ENCODE data around the gene SKI. TPM values are rescaled to one million over a fixed set of nuclear protein-coding genes. Genes with fewer than 3 reads are reported as not detected.

The SKI gene
- total and polyA plus RNA-seq, 2 of the 4 experiments (the other 2 are of a cell fraction), result 2.3 to 20.1 TPM

DNA sequence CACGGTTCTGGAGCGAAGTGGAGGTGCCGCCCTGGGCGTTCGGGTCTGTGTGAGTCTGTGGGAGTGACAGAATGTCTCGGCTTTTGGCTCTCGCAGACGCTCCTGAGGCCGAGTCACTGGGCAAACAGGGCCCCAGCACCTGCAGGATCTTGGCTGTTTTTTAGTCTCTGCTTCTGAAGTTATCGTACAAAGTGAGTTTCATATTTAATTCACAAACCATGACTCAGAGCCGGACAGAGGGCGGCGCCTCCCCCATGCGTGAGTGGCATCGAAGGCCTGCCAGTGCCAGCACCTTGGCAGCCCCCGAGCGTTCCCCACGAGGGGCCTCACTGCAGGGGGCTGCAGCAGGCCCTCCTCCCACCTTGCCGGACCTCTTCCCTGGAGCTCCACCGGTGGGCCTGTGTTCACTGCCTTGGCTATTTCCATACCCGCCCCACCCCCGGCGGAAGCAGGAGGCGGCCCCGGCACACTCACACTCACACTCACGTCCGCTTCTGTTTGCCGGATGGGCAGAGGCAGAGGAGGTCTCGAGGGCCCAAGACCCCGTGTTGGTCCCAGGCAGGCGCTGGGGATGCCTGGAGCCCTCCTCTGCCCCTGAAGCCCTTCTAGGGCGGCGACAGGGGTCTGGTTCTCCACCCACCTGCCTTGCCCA lies 106.9 kb downstream of the SKI start:
- Histone ChIP-seq H2BK120ac (ENCODE audit: low read depth, low read length) (no peak overlapping the region), H2AK5ac (ENCODE audit: low read depth, low read length) (no peak overlapping the region), H3K79me1 (ENCODE audit: low read depth in 1 of 2, low read length in 2 of 2) (no peaks in the 10 kb centered on the region; a peak in 1 of 4 replicates), H3K4me2 (ENCODE audit: low read depth, low read length) (no peak overlapping the region), H3K4ac (ENCODE audit: low read depth, low read length) (no peak overlapping the region), H2BK5ac (ENCODE audit: low read depth, low read length, poor library complexity, severe bottlenecking) (no peak overlapping the region), H3K4me3 (ENCODE audit: insufficient read depth, low read depth, low read length) (no peak overlapping the region), H4K20me1 (ENCODE audit: insufficient read depth, low read length) (no peaks in the 10 kb centered on the region), H4K8ac (ENCODE audit: low read depth in 2 of 2, low read length in 2 of 2) (no peak overlapping the region), H3K4me1 (ENCODE audit: control insufficient read depth, insufficient read depth, low read length) (peaks cover 10% of the 10 kb centered on the region), H3K9ac (ENCODE audit: low read depth, low read length) (no peak overlapping the region), H2AFZ (replicated peaks; ENCODE audit: low read length, poor library complexity) (no peak overlapping the region), H3K36me3 (ENCODE audit: control insufficient read depth, insufficient read depth, low read length) (no peaks in the 10 kb centered on the region), H3K56ac (ENCODE audit: extremely low read depth, insufficient read depth, low read length) (no peak overlapping the region), H2BK20ac (ENCODE audit: low read depth, low read length) (no peak overlapping the region), H3K27ac (ENCODE audit: insufficient read depth, low read length) (no peak overlapping the region), H3K18ac (ENCODE audit: low read depth, low read length) (no peak overlapping the region), H3K23ac (ENCODE audit: low read depth, low read length) (no peak overlapping the region), H2BK15ac (ENCODE audit: low read depth, low read length) (no peak overlapping the region), H4K91ac (ENCODE audit: insufficient read depth, low read depth, low read length) (no peak overlapping the region), H3K9me1 (ENCODE audit: insufficient read depth, low read length) (peaks cover 4% of the 10 kb centered on the region; the same call in 1 of the 2 replicates), H4K5ac (ENCODE audit: low read depth, low read length) (no peak overlapping the region), H3K14ac (replicated peaks; ENCODE audit: low read depth, low read length) (no peak overlapping the region), H2AK9ac (replicated peaks; ENCODE audit: low read depth, low read length, poor library complexity) (peak overlapping the region; percentile 42), H3K9me3 (ENCODE audit: control insufficient read depth, insufficient read depth, low read length) (peaks cover 7% of the 10 kb centered on the region), H3K27me3 (ENCODE audit: control insufficient read depth, insufficient read depth, low read length) (no peaks in the 10 kb centered on the region; the same call in 1 of the 2 replicates)
- intact Hi-C loops (cut with micrococcal nuclease), result no loop called here
- in situ Hi-C loops (cut with MboI; ENCODE audit: low sequenced_read_pairs), result no loop called here
- POLR2A ChIA-PET (ENCODE audit: unreplicated experiment), result no interaction called here
- dilution Hi-C loops (cut with HindIII; ENCODE audit: low sequenced_read_pairs, unreplicated experiment), result no loop called here
- ATAC-seq (ENCODE audit: low read depth) (no peak), DNase-seq (no peak)
- TF ChIP-seq POLR2A (IDR thresholded peaks at IDR 0.05; ENCODE audit: low read depth, low read length) (no peak), NFE2L2 (IDR thresholded peaks at IDR 0.05; ENCODE audit: low read depth, low read length) (no peak), MAZ (IDR thresholded peaks at IDR 0.05; ENCODE audit: borderline replicate concordance, low read depth, low read length) (no peak), BHLHE40 (IDR thresholded peaks at IDR 0.05; ENCODE audit: low read depth, low read length) (no peak), FOS (IDR thresholded peaks at IDR 0.05; ENCODE audit: low read depth, low read length) (no peak), CEBPB (IDR thresholded peaks at IDR 0.05; ENCODE audit: low read depth, low read length) (no peak), MAFK (IDR thresholded peaks at IDR 0.05; ENCODE audit: low read depth, low read length) (no peak), SMC3 (IDR thresholded peaks at IDR 0.05; ENCODE audit: low read depth, low read length) (no peak), MXI1 (IDR thresholded peaks at IDR 0.05; ENCODE audit: borderline replicate concordance, low read depth, low read length) (no peak), RFX5 (IDR thresholded peaks at IDR 0.05; ENCODE audit: low read depth, low read length) (no peak), RCOR1 (IDR thresholded peaks at IDR 0.05; ENCODE audit: insufficient replicate concordance, low read length) (no peak), CHD1 (IDR thresholded peaks at IDR 0.05; ENCODE audit: low read depth, low read length) (no peak)
- TF ChIP-seq, protein P1, sequence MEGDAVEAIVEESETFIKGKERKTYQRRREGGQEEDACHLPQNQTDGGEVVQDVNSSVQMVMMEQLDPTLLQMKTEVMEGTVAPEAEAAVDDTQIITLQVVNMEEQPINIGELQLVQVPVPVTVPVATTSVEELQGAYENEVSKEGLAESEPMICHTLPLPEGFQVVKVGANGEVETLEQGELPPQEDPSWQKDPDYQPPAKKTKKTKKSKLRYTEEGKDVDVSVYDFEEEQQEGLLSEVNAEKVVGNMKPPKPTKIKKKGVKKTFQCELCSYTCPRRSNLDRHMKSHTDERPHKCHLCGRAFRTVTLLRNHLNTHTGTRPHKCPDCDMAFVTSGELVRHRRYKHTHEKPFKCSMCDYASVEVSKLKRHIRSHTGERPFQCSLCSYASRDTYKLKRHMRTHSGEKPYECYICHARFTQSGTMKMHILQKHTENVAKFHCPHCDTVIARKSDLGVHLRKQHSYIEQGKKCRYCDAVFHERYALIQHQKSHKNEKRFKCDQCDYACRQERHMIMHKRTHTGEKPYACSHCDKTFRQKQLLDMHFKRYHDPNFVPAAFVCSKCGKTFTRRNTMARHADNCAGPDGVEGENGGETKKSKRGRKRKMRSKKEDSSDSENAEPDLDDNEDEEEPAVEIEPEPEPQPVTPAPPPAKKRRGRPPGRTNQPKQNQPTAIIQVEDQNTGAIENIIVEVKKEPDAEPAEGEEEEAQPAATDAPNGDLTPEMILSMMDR (conservative IDR thresholded peaks at IDR 0.05; ENCODE audit: low read depth, low read length), result no peak
- TF ChIP-seq, protein P2, sequence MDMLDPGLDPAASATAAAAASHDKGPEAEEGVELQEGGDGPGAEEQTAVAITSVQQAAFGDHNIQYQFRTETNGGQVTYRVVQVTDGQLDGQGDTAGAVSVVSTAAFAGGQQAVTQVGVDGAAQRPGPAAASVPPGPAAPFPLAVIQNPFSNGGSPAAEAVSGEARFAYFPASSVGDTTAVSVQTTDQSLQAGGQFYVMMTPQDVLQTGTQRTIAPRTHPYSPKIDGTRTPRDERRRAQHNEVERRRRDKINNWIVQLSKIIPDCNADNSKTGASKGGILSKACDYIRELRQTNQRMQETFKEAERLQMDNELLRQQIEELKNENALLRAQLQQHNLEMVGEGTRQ (IDR thresholded peaks at IDR 0.05; ENCODE audit: low read depth, low read length), result no peak
- TF ChIP-seq, protein P3, sequence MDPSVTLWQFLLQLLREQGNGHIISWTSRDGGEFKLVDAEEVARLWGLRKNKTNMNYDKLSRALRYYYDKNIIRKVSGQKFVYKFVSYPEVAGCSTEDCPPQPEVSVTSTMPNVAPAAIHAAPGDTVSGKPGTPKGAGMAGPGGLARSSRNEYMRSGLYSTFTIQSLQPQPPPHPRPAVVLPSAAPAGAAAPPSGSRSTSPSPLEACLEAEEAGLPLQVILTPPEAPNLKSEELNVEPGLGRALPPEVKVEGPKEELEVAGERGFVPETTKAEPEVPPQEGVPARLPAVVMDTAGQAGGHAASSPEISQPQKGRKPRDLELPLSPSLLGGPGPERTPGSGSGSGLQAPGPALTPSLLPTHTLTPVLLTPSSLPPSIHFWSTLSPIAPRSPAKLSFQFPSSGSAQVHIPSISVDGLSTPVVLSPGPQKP (IDR thresholded peaks at IDR 0.05; ENCODE audit: borderline replicate concordance, low read depth, low read length), result no peak
- 56% methylated on average over 6 of the region's 33 CpGs; no CpG with 5 or more reads in 1 of the 2 experiments for WGBS, 2 experiments (ENCODE audit: extremely low coverage in 2 of 2, insufficient read length in 1 of 2)
- no TSS peak for BruUV-seq (replicated peaks)
- CTCF ChIA-PET, result no interaction called here
